KMS-11 (cell line): ENCODE measurements around the gene SYT13.

Source experiments
- H2AFZ ChIP-seq: fragments of 200-600 bp; sonication (generic); 2 replicates; pipeline ENCODE4 v1.6.1; 2016; ENCODE audit warnings: antibody characterized with exemption, mixed run types, low read depth
- H3K27ac ChIP-seq: fragments of 200-600 bp; sonication (generic); 2 replicates; pipeline ENCODE4 v1.6.1; 2016; ENCODE audit warnings: mild to moderate bottlenecking, mixed run types
- H3K27me3 ChIP-seq: fragments of 200-600 bp; sonication (generic); 2 replicates; pipeline ENCODE4 v1.6.1; 2017; ENCODE audit warnings: mild to moderate bottlenecking, low read depth, mixed run types, moderate library complexity; ENCODE audit not compliant: insufficient read depth
- H3K36me3 ChIP-seq: fragments of 200-600 bp; sonication (generic); 2 replicates; pipeline ENCODE4 v1.6.1; 2017; ENCODE audit warnings: mild to moderate bottlenecking, mixed run types; ENCODE audit not compliant: insufficient read depth
- H3K4me1 ChIP-seq: fragments of 200-600 bp; sonication (generic); 2 replicates; pipeline ENCODE4 v1.6.1; 2016; ENCODE audit warnings: mild to moderate bottlenecking, low read depth, mixed run types; ENCODE audit not compliant: poor library complexity, severe bottlenecking
- H3K4me2 ChIP-seq: fragments of 200-600 bp; sonication (generic); 2 replicates; pipeline ENCODE4 v1.7.0; 2016; ENCODE audit warnings: mild to moderate bottlenecking, mixed run types
- H3K4me3 ChIP-seq: fragments of 200-600 bp; sonication (generic); IDR thresholded peaks from 2 replicates; pipeline ENCODE4 v1.6.1; 2017; ENCODE audit warnings: low read depth, low read length, mixed read lengths; ENCODE audit not compliant: insufficient read depth
- H3K79me2 ChIP-seq: fragments of 200-600 bp; sonication (generic); 2 replicates; pipeline ENCODE4 v1.6.1; 2016; ENCODE audit warnings: low read depth, mixed run types; ENCODE audit not compliant: insufficient read depth
- H3K9ac ChIP-seq: fragments of 200-600 bp; sonication (generic); 2 replicates; pipeline ENCODE4 v1.6.1; 2016; ENCODE audit warnings: mild to moderate bottlenecking, mixed run types
- H4K20me1 ChIP-seq: fragments of 200-600 bp; sonication (generic); 2 replicates; pipeline ENCODE4 v1.6.1; 2016; ENCODE audit warnings: mild to moderate bottlenecking, mixed run types; ENCODE audit not compliant: insufficient read depth
- TF ChIP-seq, protein P1 (sequence below): fragments of 200-600 bp; sonication (generic); conservative IDR thresholded peaks from 2 replicates; pipeline ENCODE4 v1.6.1; 2017; ENCODE audit warnings: low read depth, mild to moderate bottlenecking, antibody characterized with exemption, low read length, moderate library complexity, mixed read lengths

The SYT13 gene

DNA sequence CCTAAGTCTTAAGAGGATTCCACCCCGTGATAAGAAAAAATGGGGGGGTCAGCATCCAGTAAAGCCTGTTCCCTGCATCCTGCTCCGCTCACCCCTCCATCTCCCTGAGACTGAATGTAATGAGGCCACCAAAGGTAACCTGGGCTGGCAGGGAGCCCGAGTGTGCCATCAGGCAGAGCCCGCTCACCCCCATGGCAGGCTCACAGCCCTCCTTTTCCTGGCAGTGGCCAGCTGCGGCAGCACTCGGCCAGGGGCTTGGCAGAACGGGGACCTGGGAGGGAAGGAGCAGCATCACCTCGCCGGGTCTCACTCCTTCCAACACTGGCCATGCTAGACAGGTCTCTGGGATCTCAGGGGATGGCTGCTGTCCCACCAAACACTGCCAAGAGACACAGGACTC lies 75.3 kb downstream of the SYT13 start:
- TF ChIP-seq, protein P1, sequence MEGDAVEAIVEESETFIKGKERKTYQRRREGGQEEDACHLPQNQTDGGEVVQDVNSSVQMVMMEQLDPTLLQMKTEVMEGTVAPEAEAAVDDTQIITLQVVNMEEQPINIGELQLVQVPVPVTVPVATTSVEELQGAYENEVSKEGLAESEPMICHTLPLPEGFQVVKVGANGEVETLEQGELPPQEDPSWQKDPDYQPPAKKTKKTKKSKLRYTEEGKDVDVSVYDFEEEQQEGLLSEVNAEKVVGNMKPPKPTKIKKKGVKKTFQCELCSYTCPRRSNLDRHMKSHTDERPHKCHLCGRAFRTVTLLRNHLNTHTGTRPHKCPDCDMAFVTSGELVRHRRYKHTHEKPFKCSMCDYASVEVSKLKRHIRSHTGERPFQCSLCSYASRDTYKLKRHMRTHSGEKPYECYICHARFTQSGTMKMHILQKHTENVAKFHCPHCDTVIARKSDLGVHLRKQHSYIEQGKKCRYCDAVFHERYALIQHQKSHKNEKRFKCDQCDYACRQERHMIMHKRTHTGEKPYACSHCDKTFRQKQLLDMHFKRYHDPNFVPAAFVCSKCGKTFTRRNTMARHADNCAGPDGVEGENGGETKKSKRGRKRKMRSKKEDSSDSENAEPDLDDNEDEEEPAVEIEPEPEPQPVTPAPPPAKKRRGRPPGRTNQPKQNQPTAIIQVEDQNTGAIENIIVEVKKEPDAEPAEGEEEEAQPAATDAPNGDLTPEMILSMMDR = no peak
- H3K79me2 ChIP-seq = no peaks in the 10 kb centered on the region
- H3K27ac ChIP-seq = no peak overlapping the region
- H3K9ac ChIP-seq = no peak overlapping the region
- H3K27me3 ChIP-seq = no peaks in the 10 kb centered on the region
- H3K4me2 ChIP-seq = no peak overlapping the region
- H3K36me3 ChIP-seq = no peaks in the 10 kb centered on the region
- H2AFZ ChIP-seq = no peak overlapping the region
- peaks cover 8% of the 10 kb centered on the region for H3K4me1 ChIP-seq
- H4K20me1 ChIP-seq = no peaks in the 10 kb centered on the region
- no peak overlapping the region for H3K4me3 ChIP-seq

DNA sequence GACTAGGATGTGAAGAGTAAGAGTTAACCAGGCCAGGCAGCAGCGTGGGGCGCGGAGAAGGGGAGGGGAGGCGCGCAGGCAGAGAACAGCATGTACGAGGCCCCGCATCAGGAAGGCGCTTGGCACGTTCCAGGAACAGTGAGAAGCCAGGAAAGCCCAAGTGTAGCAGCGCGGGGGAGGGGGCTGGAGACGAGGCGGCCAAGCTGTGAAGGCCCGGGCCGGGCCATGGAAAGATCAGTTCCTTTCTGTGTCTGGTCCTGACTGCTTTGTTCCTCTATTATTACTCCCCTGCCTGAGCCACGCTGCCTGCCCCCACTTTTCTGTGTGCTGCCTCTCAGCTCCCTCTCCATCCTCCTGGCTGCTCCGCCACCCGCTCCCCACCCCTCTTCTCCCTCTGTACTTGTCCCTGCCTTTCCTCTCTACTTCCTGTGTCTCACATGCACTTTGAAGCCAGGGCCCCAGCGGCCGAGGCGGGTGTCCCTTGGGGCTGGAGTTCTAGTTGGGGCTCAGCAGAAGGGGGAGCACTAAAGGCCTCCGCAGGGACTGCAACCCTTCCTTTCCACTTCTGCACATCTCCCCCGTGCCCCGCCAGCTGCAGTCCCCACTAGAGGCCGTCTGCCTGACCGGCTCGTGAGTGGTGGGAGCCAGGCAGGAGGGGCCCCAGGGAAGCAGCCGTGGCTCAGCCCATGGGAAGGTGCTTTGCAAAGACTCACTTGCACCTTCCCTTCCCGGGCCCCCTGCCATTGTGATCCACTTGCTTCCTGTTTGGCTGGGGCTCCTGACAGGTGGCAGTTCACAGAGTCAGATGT lies 76.0 kb downstream of the SYT13 start:
- H3K4me2 ChIP-seq = no peak overlapping the region
- no peaks in the 10 kb centered on the region for H4K20me1 ChIP-seq
- H3K27ac ChIP-seq = no peak overlapping the region
- H2AFZ ChIP-seq = no peak overlapping the region
- no peaks in the 10 kb centered on the region for H3K79me2 ChIP-seq
- H3K4me3 ChIP-seq = no peak overlapping the region
- H3K36me3 ChIP-seq = no peaks in the 10 kb centered on the region
- TF ChIP-seq, protein P1 = no peak
- peaks cover 4% of the 10 kb centered on the region for H3K4me1 ChIP-seq
- H3K27me3 ChIP-seq = no peaks in the 10 kb centered on the region
- no peak overlapping the region for H3K9ac ChIP-seq

DNA sequence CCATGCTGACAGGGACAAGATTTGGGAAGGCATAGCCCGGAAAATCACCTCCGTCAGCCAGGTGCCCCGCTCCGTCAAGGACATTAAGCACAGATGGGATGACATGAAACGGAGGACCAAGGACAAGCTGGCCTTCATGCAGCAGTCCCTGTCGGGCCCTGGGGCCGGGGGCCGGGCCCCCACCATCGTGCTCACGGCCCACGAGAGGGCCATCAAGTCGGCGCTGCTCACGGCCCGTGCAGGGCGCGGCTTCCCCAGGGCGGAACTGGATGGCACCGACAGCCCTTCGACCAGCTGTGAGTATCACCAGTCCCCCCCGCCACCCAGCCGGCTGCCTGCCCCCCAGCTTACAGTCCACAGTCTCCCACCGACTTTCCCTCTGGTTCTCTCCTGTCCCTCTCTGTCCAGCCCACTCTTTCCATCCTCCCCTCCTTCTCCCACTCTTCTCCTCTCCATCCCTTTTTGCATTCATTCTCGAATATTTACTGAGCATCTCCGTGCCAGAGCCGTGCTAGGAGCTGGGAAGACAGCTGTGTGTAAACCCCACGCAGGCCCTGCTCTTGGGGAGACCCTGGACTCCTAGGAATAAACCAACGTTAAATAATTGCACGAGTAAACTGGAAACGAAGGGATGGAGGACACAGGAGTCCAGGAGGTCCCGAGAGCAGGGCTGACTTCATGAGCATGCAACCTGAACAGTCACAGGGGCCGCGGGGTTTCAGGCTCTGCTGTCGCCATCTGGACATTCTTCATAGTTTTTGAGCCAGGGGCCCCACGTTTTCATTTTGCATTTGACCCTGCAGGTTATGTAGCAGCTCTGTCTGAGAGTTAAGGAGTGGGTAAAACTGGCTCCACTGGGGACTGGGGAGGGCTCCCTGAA lies 76.9 kb downstream of the SYT13 start:
- Histone ChIP-seq H3K36me3 (no peaks in the 10 kb centered on the region), H3K4me1 (peaks cover under 1% of the 10 kb centered on the region), H3K27me3 (no peaks in the 10 kb centered on the region), H3K27ac (no peak overlapping the region), H3K4me2 (no peak overlapping the region), H3K4me3 (no peak overlapping the region), H3K79me2 (no peaks in the 10 kb centered on the region), H3K9ac (no peak overlapping the region), H4K20me1 (no peaks in the 10 kb centered on the region), H2AFZ (no peak overlapping the region)
- TF ChIP-seq, protein P1 = no peak

DNA sequence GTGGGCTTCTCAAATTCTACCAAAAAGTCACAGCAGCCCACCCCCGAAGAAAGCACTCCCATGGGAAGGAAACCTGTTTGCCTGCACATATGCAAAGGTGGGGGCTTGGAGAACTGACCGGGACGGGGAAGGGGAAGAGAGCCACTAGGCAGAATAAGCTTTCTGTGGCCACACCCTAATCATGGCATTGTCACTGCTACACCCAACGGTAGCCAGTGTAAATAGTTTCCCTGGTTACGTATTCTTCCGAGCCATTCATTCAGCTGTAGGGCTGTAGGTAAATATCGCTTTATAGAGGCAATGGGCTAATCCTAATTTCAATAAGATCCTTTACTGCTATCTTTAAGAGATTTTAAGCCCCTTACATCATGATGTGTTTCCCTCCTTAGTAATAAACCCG lies 78.0 kb downstream of the SYT13 start:
- Histone ChIP-seq H3K79me2 (no peaks in the 10 kb centered on the region), H3K9ac (no peak overlapping the region), H3K27ac (no peak overlapping the region), H3K4me1 (peaks cover 4% of the 10 kb centered on the region), H4K20me1 (no peaks in the 10 kb centered on the region), H3K27me3 (no peaks in the 10 kb centered on the region), H3K4me2 (no peak overlapping the region), H3K36me3 (no peaks in the 10 kb centered on the region), H3K4me3 (no peak overlapping the region), H2AFZ (no peak overlapping the region)
- TF ChIP-seq, protein P1 = no peak
